Type B pancreatic cell (in vitro differentiated cells): Measurements from ENCODE around the gene IGFBP6. TPM values are rescaled to one million over a fixed set of nuclear protein-coding genes. Genes with fewer than 3 reads are reported as not detected.

Experiments used
- DNase-seq: peaks from one replicate; pipeline ENCODE4 v3.0.0; 2021; ENCODE audit warnings: mixed read lengths; ENCODE audit not compliant: unreplicated experiment; ENCODE audit errors: extremely low spot score
- H3K27ac Mint-ChIP-seq: 2 replicates; pipeline ENCODE4 v1.8.0; 2021; ENCODE audit warnings: mild to moderate bottlenecking, mixed read lengths
- H3K27me3 Mint-ChIP-seq: 2 replicates; pipeline ENCODE4 v1.8.0; 2021; ENCODE audit warnings: mixed read lengths
- H3K36me3 Mint-ChIP-seq: 2 replicates; pipeline ENCODE4 v1.8.0; 2021; ENCODE audit warnings: mixed read lengths
- H3K4me1 Mint-ChIP-seq: one replicate; pipeline ENCODE4 v1.8.0; 2021; ENCODE audit warnings: mixed read lengths; ENCODE audit not compliant: unreplicated experiment
- H3K4me3 Mint-ChIP-seq: 2 replicates; pipeline ENCODE4 v1.8.0; 2021; ENCODE audit warnings: mild to moderate bottlenecking, mixed read lengths
- H3K9me3 Mint-ChIP-seq: 2 replicates; pipeline ENCODE4 v1.8.0; 2021; ENCODE audit warnings: mixed read lengths
- total RNA-seq: library from RNA; stranded (reverse); gene quantifications from 2 replicates; pipeline ENCODE4 v1.2.1, GENCODE V29; 2021; ENCODE audit warnings: low replicate concordance
- TF ChIP-seq, protein P1 (sequence below): fragments of 200-600 bp; sonication (generic); conservative IDR thresholded peaks from 2 replicates; pipeline ENCODE4 v1.5.0; 2021; ENCODE audit warnings: antibody characterized with exemption, mild to moderate bottlenecking

Gene IGFBP6
- total RNA-seq, 1 donor from 2014 or later, result 25.1 TPM

GRCh38 chr12:53050426-53051057 lies 46.9 kb upstream of the IGFBP6 start:
- TF ChIP-seq, protein P1, sequence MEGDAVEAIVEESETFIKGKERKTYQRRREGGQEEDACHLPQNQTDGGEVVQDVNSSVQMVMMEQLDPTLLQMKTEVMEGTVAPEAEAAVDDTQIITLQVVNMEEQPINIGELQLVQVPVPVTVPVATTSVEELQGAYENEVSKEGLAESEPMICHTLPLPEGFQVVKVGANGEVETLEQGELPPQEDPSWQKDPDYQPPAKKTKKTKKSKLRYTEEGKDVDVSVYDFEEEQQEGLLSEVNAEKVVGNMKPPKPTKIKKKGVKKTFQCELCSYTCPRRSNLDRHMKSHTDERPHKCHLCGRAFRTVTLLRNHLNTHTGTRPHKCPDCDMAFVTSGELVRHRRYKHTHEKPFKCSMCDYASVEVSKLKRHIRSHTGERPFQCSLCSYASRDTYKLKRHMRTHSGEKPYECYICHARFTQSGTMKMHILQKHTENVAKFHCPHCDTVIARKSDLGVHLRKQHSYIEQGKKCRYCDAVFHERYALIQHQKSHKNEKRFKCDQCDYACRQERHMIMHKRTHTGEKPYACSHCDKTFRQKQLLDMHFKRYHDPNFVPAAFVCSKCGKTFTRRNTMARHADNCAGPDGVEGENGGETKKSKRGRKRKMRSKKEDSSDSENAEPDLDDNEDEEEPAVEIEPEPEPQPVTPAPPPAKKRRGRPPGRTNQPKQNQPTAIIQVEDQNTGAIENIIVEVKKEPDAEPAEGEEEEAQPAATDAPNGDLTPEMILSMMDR, result no peak
- Mint-ChIP-seq H3K9me3 (no peaks in the 10 kb centered on the region), H3K27me3 (no peaks in the 10 kb centered on the region), H3K27ac (no peak overlapping the region), H3K4me3 (peak overlapping the region; percentile 70), H3K4me1 (peaks cover 50% of the 10 kb centered on the region), H3K36me3 (no peaks in the 10 kb centered on the region)
- DNase-seq, result no peak

DNA sequence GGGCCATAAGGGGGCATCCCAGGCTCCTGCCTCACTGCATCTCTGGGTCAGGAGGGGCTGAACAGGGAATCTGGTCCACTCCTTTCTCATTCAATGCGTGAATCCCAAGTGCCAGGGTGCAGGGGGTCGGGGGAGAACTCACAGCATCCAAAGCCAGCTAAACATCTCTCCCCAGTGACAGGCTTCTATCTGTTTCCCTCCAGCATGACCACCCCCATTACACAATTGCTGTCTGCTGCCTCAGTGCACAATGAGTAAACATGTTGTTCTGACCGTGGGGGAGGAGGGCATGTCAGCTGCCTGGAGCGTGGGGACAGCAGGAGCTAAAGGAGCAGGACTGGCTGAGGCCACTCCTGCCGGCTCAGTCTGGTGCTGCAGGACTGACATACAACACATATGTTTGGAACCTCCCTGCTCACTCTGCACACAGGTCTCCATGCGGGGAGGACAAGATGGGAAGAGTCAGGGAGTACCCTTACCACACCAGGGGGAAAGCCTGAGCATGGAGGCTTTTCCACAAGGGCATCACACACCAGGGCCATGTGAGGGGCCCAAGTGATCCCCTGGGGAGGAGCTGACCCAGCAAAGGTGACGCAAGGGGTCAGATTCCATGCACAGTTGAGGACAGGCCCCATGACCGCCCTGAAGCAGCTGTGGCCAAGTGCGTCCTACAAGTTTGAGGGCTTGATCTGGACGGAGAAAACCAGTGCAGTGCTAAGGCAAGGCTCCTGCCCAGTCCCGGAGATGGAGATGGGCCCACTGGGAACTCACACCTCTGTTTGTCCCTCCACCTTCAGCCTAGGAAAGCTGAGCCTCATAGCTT lies 46.2 kb upstream of the IGFBP6 start:
- Mint-ChIP-seq H3K27me3 (no peaks in the 10 kb centered on the region), H3K4me3 (peak overlapping the region; percentile 70), H3K4me1 (peaks cover 45% of the 10 kb centered on the region), H3K9me3 (no peaks in the 10 kb centered on the region), H3K27ac (peak overlapping the region; percentile 73), H3K36me3 (no peaks in the 10 kb centered on the region)
- TF ChIP-seq, protein P1, result peak; percentile 51
- no peak for DNase-seq

GRCh38 chr12:53051881-53052412 lies 45.5 kb upstream of the IGFBP6 start:
- H3K4me3 Mint-ChIP-seq, result peak overlapping the region; percentile 9
- no peaks in the 10 kb centered on the region for H3K9me3 Mint-ChIP-seq
- no peaks in the 10 kb centered on the region for H3K36me3 Mint-ChIP-seq
- TF ChIP-seq, protein P1, result no peak
- H3K27ac Mint-ChIP-seq, result peak overlapping the region; percentile 16
- DNase-seq, result no peak
- H3K27me3 Mint-ChIP-seq, result no peaks in the 10 kb centered on the region
- peaks cover 41% of the 10 kb centered on the region for H3K4me1 Mint-ChIP-seq

- Mint-ChIP-seq H3K27me3 (no peaks in the 10 kb centered on the region), H3K4me3 (peak overlapping the region; percentile 9), H3K4me1 (peaks cover 41% of the 10 kb centered on the region), H3K27ac (no peak overlapping the region), H3K9me3 (no peaks in the 10 kb centered on the region), H3K36me3 (no peaks in the 10 kb centered on the region)
- no peak for DNase-seq
- TF ChIP-seq, protein P1, result no peak
Measured at GRCh38 chr12:53052419-53053217, 44.8 kb upstream of the IGFBP6 start.

DNA sequence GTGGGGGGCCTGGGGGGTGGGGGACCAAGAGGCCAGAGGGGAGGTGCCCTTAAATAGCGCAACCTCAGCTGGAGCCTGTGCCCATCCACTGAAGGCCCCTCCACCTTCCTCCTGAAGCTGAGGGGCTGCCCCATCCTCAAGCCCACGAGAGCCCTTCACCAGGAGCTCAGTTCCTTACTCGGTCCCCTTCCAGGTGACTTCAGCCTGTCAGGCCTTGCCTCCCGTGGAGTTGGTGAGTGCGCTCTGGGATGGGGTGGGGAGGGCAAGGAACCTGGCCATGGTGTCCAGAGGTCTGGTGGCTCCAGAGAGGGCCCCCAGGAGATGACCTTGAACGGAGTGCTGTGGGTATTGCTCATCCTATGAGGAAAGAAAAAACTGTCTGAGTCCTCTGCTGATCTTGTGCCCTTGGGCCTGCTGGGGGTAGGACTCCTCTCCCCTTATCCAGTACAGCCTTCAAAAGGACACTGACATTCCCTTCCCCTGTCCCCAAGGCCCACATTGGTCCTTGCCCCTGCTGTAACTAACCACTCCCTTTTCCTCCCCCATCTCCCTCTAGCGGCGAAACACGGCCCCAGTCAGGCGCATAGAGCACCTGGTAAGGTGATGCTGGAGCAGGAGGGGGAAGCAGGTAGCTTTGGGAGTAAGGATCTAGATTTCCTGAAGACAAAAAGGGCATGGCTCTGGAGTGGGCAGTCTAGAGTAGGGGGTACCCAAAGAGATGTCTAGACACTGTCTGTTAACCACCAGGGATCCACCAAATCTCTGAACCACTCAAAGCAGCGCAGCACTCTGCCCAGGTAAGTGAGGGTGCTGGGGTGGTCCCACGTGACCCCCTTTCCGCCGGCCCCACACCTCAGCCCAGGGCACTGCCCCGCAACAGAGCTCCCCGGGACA lies 44.0 kb upstream of the IGFBP6 start:
- peak overlapping the region; percentile 96 for H3K4me3 Mint-ChIP-seq
- TF ChIP-seq, protein P1, result peak; percentile 71
- H3K27me3 Mint-ChIP-seq, result no peaks in the 10 kb centered on the region
- no peaks in the 10 kb centered on the region for H3K9me3 Mint-ChIP-seq
- H3K4me1 Mint-ChIP-seq, result peaks cover 34% of the 10 kb centered on the region
- H3K36me3 Mint-ChIP-seq, result no peaks in the 10 kb centered on the region
- DNase-seq, result no peak
- peak overlapping the region; percentile 99 for H3K27ac Mint-ChIP-seq
